ENCODE measurements around the gene PRRG1.
"Not testable (repeated sequence)": the region's sequence is repeated elsewhere in the genome, so short reads cannot be mapped to it uniquely, and the experiment has no call there.

PRRG1 gene

GRCh38 chrX:37378830-37379229, 29.7 kb downstream of the PRRG1 start:
- DNase-seq, result no peak

- no peak for DNase-seq
Observed at GRCh38 chrX:37380256-37380655, 31.1 kb downstream of the PRRG1 start.

GRCh38 chrX:37380924-37381323, 31.8 kb downstream of the PRRG1 start:
- DNase-seq, result no peak

GRCh38 chrX:37383313-37383712, 34.1 kb downstream of the PRRG1 start:
- DNase-seq, result no peak

GRCh38 chrX:37388413-37388812, 39.2 kb downstream of the PRRG1 start:
- no peak for DNase-seq

- no peak for DNase-seq
Observed at GRCh38 chrX:37405956-37406355, 56.8 kb downstream of the PRRG1 start.

- DNase-seq, result no peak
Observed at GRCh38 chrX:37407736-37408135, 58.6 kb downstream of the PRRG1 start.

- no peak for DNase-seq
Observed at GRCh38 chrX:37409278-37409677, 60.1 kb downstream of the PRRG1 start.

GRCh38 chrX:37420185-37420584, 71.0 kb downstream of the PRRG1 start:
- DNase-seq, result no peak

- no peak for DNase-seq
Observed at GRCh38 chrX:37420756-37421155, 71.6 kb downstream of the PRRG1 start.

- no peak for DNase-seq
Observed at GRCh38 chrX:37424000-37424429, 74.9 kb downstream of the PRRG1 start.

GRCh38 chrX:37425370-37425769, 76.2 kb downstream of the PRRG1 start:
- DNase-seq, result no peak

- not testable (repeated sequence) for DNase-seq
Observed at GRCh38 chrX:37428962-37429361, 79.8 kb downstream of the PRRG1 start.

- DNase-seq, result no peak
Observed at GRCh38 chrX:37434362-37434761, 85.2 kb downstream of the PRRG1 start.

- no peak for DNase-seq
Observed at GRCh38 chrX:37437160-37437559, 88.0 kb downstream of the PRRG1 start.

GRCh38 chrX:37441377-37441776, 92.2 kb downstream of the PRRG1 start:
- no peak for DNase-seq

GRCh38 chrX:37445182-37445581, 96.0 kb downstream of the PRRG1 start:
- DNase-seq, result no peak

- DNase-seq, result no peak
Observed at GRCh38 chrX:37453821-37454220, 104.7 kb downstream of the PRRG1 start.

- no peak for DNase-seq
Observed at GRCh38 chrX:37454537-37455285, 105.5 kb downstream of the PRRG1 start.

GRCh38 chrX:37455381-37455780, 106.2 kb downstream of the PRRG1 start:
- DNase-seq, result no peak

- not testable (repeated sequence) for DNase-seq
Observed at GRCh38 chrX:37460285-37460684, 111.1 kb downstream of the PRRG1 start.

GRCh38 chrX:37462346-37462745, 113.2 kb downstream of the PRRG1 start:
- no peak for DNase-seq

GRCh38 chrX:37468124-37468739, 119.1 kb downstream of the PRRG1 start:
- DNase-seq, result no peak

- no peak for DNase-seq
Observed at GRCh38 chrX:37470711-37471110, 121.5 kb downstream of the PRRG1 start.

GRCh38 chrX:37472836-37473235, 123.7 kb downstream of the PRRG1 start:
- DNase-seq, result no peak

All from NCI-H1436 (cell line).